Lower leg skin (tissue), 3 donors: ENCODE results near the gene NHP2.

ENCODE experiments used
- CTCF ChIP-seq, 3 donors: fragments of 450-650 bp; IDR thresholded peaks; one replicate each; pipeline ENCODE4 v1.5.1; 2016; ENCODE audit warnings: antibody characterized with exemption in 3 of 3, mild to moderate bottlenecking in 3 of 3, moderate library complexity in 2 of 3
- POLR2A ChIP-seq, 2 donors: fragments of 450-650 bp; IDR thresholded peaks; one replicate each; pipeline ENCODE4 v1.6.1; 2016 to 2017; ENCODE audit warnings: antibody characterized with exemption in 2 of 2, mild to moderate bottlenecking in 1 of 2, moderate library complexity in 1 of 2

GRCh38 chr5:178180141-178180863 lies 26.6 kb upstream of the NHP2 start:
- TF ChIP-seq CTCF (IDR thresholded peaks at IDR 0.05) (no peak), POLR2A (IDR thresholded peaks at IDR 0.05) (no peak)
